CD4-positive, alpha-beta memory T cell (primary cell): Measurements from ENCODE around the gene TNK2. TPM values are rescaled to one million over a fixed set of nuclear protein-coding genes. Genes with fewer than 3 reads are reported as not detected.

Source experiments
- CTCF ChIA-PET: fragments of 350-600 bp; sonication (Branson Sonifier 250); formaldehyde crosslinking; loops from one replicate; lab custom pipeline; 2021; ENCODE audit warnings: inconsistent platforms; ENCODE audit not compliant: partially characterized antibody; lab: Charles Lee
- POLR2A ChIA-PET: fragments of 350-600 bp; sonication (Branson Sonifier 250); formaldehyde crosslinking; loops from one replicate; lab custom pipeline; 2021; ENCODE audit not compliant: partially characterized antibody; lab: Charles Lee
- DNase-seq, 5 donors: peaks; one replicate each; pipeline versions ENCODE4 v3.0.0 to v3.0.0-alpha.2; 2020 to 2022; ENCODE audit warnings: mixed read lengths in 1 of 5
- H3K27ac ChIP-seq: one replicate; pipeline ENCODE4 v1.7.0; 2013; ENCODE audit warnings: low read depth, low read length
- H3K27me3 ChIP-seq: 2 replicates; pipeline ENCODE4 v1.7.0; 2013; ENCODE audit warnings: mild to moderate bottlenecking, low read length, moderate library complexity; ENCODE audit not compliant: insufficient read depth
- H3K36me3 ChIP-seq: 2 replicates; pipeline ENCODE4 v1.7.0; 2013; ENCODE audit warnings: mild to moderate bottlenecking, low read length, moderate library complexity; ENCODE audit not compliant: insufficient read depth
- H3K4me1 ChIP-seq: 2 replicates; pipeline ENCODE4 v1.7.0; 2013; ENCODE audit warnings: mild to moderate bottlenecking, low read length, moderate library complexity; ENCODE audit not compliant: insufficient read depth
- H3K4me3 ChIP-seq, 2 donors: one replicate each; pipeline ENCODE4 v1.7.0; 2013; ENCODE audit warnings: low read length in 2 of 2, mild to moderate bottlenecking in 1 of 2
- H3K9me3 ChIP-seq, 2 donors: one replicate each; pipeline ENCODE4 v1.7.0; 2013; ENCODE audit warnings: low read length in 2 of 2, control low read depth in 1 of 2; ENCODE audit not compliant: control insufficient read depth in 1 of 2
- H3K27ac Mint-ChIP-seq, 7 donors: one replicate each; pipeline ENCODE4 v1.8.0; 2020 to 2021; ENCODE audit warnings: mixed read lengths in 7 of 7, mild to moderate bottlenecking in 6 of 7, inconsistent platforms in 3 of 7, moderate library complexity in 3 of 7
- H3K27me3 Mint-ChIP-seq, 2 donors: one replicate each; pipeline ENCODE4 v1.8.0; 2020 to 2021; ENCODE audit warnings: mixed read lengths in 2 of 2
- H3K36me3 Mint-ChIP-seq, 2 donors: one replicate each; pipeline ENCODE4 v1.8.0; 2020 to 2021; ENCODE audit warnings: mixed read lengths in 2 of 2, inconsistent platforms in 1 of 2, mild to moderate bottlenecking in 1 of 2
- H3K4me1 Mint-ChIP-seq, 4 donors: one replicate each; pipeline ENCODE4 v1.8.0; 2020 to 2021; ENCODE audit warnings: mixed read lengths in 4 of 4, mild to moderate bottlenecking in 1 of 4
- H3K4me3 Mint-ChIP-seq, 8 donors: one replicate each; pipeline ENCODE4 v1.8.0; 2020 to 2021; ENCODE audit warnings: mixed read lengths in 8 of 8, mild to moderate bottlenecking in 7 of 8, moderate library complexity in 6 of 8, inconsistent platforms in 3 of 8
- H3K9me3 Mint-ChIP-seq, 8 donors: one replicate each; pipeline ENCODE4 v1.8.0; 2020 to 2021; ENCODE audit warnings: mixed read lengths in 8 of 8, mild to moderate bottlenecking in 5 of 8, inconsistent platforms in 3 of 8, moderate library complexity in 1 of 8
- intact Hi-C: fragments of 100-400 bp; cut with micrococcal nuclease; formaldehyde crosslinking; loops from one replicate; pipeline ENCODE4 v1.15.1; 2023
- polyA plus RNA-seq, 2 donors: library from polyadenylated mRNA; unstranded; fragments of 300-500 nt; fragmentation: Illumina TruSeq; gene quantifications; one replicate each; pipeline ENCODE4 v1.2.3, GENCODE V29; 2021
- total RNA-seq, 2 experiments: library from RNA; stranded (reverse); gene quantifications; one replicate each; pipeline ENCODE4 v1.2.3, GENCODE V29; 2021

The TNK2 gene
- total and polyA plus RNA-seq, 4 experiments from 2014 or later = 0.18 to 164 (median 69.9) TPM

DNA sequence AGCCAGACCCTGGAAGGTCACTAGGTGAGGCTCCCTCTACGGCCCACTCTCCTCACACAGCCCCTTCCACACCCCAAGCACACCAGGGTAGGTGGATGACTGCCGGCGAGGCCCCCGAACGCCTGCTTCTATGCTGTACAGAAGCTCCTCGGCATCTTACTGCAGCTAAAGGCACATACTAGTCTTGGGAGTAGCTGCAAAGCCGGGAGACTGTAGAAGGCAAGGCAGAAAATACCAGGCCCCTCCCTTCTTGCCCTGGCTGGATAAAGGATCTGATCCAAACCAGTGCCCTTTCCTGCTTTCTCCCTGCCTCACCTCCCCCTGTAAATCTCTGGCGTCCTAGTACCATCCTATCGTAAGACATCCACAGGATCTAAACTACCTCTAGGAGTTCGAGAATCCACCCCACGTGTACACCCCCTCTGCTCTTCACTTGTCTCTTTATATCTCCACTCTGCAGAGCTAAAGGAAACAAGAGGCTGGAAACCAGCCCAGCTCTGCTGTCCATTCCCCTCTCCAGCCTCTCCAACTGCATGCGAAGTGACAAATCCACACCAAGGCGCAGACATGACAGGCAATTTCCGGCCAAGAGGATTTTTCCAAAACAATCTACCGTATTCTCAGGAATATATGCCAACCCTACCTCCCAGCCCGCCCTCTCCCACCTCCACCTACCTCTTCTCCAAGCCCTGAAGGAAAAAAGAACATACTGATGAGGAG is 11.8 kb downstream of the TNK2 start:
- POLR2A ChIA-PET = interaction anchor here (0.8 to 9.0 kb wide), 5 partner anchors 11 to 454 kb away, joined by 3 to 245 read pairs (median 3); partner anchors contain the start of genes ACAP2 and TNK2
- CTCF ChIA-PET = interaction anchor here (1.4 to 16.3 kb wide), 4 partner anchors 10 to 45 kb away, joined by 4 to 479 read pairs (median 42); partner anchors contain the start of gene TNK2
- Histone ChIP-seq H3K27me3 (no peaks in the 10 kb centered on the region), H3K4me1 (peaks cover 62% of the 10 kb centered on the region), H3K9me3 (no peaks in the 10 kb centered on the region), H3K27ac (peak overlapping the region; percentile 86), H3K4me3 (peak overlapping the region in 1 of 2 donors; percentile 77), H3K36me3 (no peaks in the 10 kb centered on the region)
- peak overlapping the region; percentile 94 to 98 (median 97) for H3K27ac Mint-ChIP-seq
- H3K27me3 Mint-ChIP-seq = no peaks in the 10 kb centered on the region
- H3K4me3 Mint-ChIP-seq = peak overlapping the region; percentile 88 to 94 (median 90)
- peaks cover 0 to 9% of the 10 kb centered on the region in 2 donors for H3K36me3 Mint-ChIP-seq
- H3K4me1 Mint-ChIP-seq = peaks cover 41 to 66% (median 53%) of the 10 kb centered on the region in 4 donors
- no peaks in the 10 kb centered on the region for H3K9me3 Mint-ChIP-seq
- DNase-seq = peak in 1 of 5 donors; percentile 36
- intact Hi-C loops = loop anchor here (1.0 kb wide), 1 partner anchor 10 kb away; no protein-coding TSS in a partner anchor

GRCh38 chr3:195895861-195896360 is 12.4 kb downstream of the TNK2 start:
- intact Hi-C loops = loop anchor here (1.0 kb wide), 1 partner anchor 10 kb away; no protein-coding TSS in a partner anchor
- H3K9me3 ChIP-seq = no peaks in the 10 kb centered on the region
- H3K27me3 ChIP-seq = no peaks in the 10 kb centered on the region
- ChIA-PET CTCF (interaction anchor here (1.4 to 16.3 kb wide), 4 partner anchors 9 to 44 kb away, joined by 4 to 479 read pairs (median 42); partner anchors contain the start of gene TNK2), POLR2A (interaction anchor here (0.5 to 9.0 kb wide), 9 partner anchors 8 to 1224 kb away, joined by 3 to 245 read pairs (median 3); partner anchors contain the start of genes ACAP2, LSG1, TNK2 and UBXN7)
- H3K36me3 ChIP-seq = no peaks in the 10 kb centered on the region
- H3K4me3 ChIP-seq = peak overlapping the region in 1 of 2 donors; percentile 77
- no peaks in the 10 kb centered on the region for H3K9me3 Mint-ChIP-seq
- H3K4me1 ChIP-seq = peaks cover 56% of the 10 kb centered on the region
- H3K4me1 Mint-ChIP-seq = peaks cover 37 to 62% (median 48%) of the 10 kb centered on the region in 4 donors
- DNase-seq = peak; percentile 74 to 81 (median 77)
- H3K27ac ChIP-seq = peak overlapping the region; percentile 86
- H3K27ac Mint-ChIP-seq = peak overlapping the region; percentile 94 to 98 (median 97)
- peak overlapping the region; percentile 88 to 94 (median 90) for H3K4me3 Mint-ChIP-seq
- H3K27me3 Mint-ChIP-seq = no peaks in the 10 kb centered on the region
- H3K36me3 Mint-ChIP-seq = peaks cover 0 to 9% of the 10 kb centered on the region in 2 donors

DNA sequence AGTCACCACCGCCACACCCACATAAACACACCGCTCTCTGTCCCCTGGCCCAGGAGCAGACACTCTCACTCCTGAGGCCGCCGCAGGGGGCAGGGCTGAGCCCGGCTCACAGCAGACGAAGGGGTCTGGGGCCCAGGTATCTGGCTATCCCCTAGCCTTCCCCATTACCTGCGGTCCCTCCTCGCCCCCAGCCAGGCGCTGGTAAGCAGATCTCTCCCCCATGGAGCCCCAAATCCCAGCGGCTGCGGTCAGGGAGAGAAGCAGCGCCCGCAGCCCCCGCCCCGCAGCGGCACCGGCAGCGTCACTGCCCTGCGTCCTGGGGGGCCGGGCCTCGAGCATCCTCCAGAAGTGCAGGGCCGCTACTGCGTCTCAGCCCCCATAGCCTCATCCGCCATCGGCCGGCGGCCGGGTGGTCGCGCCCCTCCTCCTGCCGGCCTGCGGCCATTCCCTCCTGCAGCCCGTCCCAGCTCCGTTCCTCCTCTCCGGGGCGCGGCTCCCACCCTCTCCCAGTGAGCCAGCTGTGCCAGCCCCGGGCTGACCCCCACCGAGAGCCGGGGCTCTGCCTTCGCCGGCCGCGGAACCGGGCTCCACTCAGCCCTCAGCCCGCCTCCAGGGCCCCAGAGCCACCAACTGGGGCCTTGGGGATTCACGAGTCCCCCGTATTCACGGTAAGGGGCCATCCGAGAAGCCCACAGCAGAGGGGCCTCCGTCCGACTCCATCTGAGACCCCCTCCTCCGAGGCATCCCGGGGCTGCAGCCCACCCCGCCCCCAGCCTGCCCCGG is 13.1 kb downstream of the TNK2 start:
- DNase-seq = peak; percentile 57 to 81 (median 68)
- H3K27ac Mint-ChIP-seq = peak overlapping the region; percentile 92 to 96 (median 94)
- peaks cover 0 to 9% of the 10 kb centered on the region in 2 donors for H3K36me3 Mint-ChIP-seq
- CTCF ChIA-PET = interaction anchor here (0.6 to 16.3 kb wide), 20 partner anchors 8 to 635 kb away, joined by 3 to 479 read pairs (median 6); partner anchors contain the start of gene TNK2
- H3K9me3 Mint-ChIP-seq = no peaks in the 10 kb centered on the region
- Histone ChIP-seq H3K36me3 (no peaks in the 10 kb centered on the region), H3K27me3 (no peaks in the 10 kb centered on the region), H3K27ac (peak overlapping the region; percentile 86), H3K4me1 (peaks cover 50% of the 10 kb centered on the region), H3K4me3 (peak overlapping the region; percentile 25 to 77), H3K9me3 (no peaks in the 10 kb centered on the region)
- intact Hi-C loops = no loop called here
- H3K27me3 Mint-ChIP-seq = no peaks in the 10 kb centered on the region
- POLR2A ChIA-PET = interaction anchor here (0.5 to 9.0 kb wide), 14 partner anchors 8 to 1223 kb away, joined by 3 to 245 read pairs (median 4); partner anchors contain the start of genes LSG1, TNK2 and UBXN7
- H3K4me3 Mint-ChIP-seq = peak overlapping the region; percentile 88 to 98 (median 92)
- H3K4me1 Mint-ChIP-seq = peaks cover 31 to 56% (median 42%) of the 10 kb centered on the region in 4 donors

DNA sequence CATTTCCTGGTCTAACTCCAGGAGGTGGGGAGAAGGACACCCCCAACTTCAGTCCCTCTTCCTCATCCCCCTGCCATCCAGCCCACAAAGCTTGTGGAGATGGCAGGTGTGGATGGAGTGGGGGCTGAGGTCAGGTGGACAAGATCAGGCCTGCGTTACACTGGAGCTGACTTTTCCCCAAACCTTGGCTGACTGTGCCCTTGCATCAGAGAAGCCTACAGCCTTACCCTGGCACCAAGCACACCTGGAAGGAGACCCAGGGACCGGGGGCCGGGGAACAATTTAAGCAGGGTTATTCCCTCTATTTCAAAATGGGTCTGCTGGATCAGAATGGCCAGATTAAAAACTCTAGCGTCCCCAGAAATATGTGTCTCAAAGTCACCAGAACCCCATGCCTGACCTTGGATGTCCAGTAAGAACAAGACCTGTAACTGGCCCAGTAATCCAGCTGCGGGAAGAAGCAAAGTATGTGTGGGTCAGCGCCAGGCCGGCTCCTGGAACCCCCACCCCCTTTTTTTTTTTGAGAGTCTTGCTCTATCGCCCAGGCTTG is 14.4 kb downstream of the TNK2 start:
- H3K4me1 Mint-ChIP-seq = peaks cover 27 to 51% (median 32%) of the 10 kb centered on the region in 4 donors
- no peaks in the 10 kb centered on the region for H3K27me3 Mint-ChIP-seq
- ChIA-PET POLR2A (interaction anchor here (1.0 to 9.0 kb wide), 9 partner anchors 9 to 35 kb away, joined by 3 to 245 read pairs (median 5); partner anchors contain the start of gene TNK2), CTCF (interaction anchor here (0.8 to 16.3 kb wide), 18 partner anchors 8 to 313 kb away, joined by 3 to 479 read pairs (median 6); partner anchors contain the start of gene TNK2)
- no peaks in the 10 kb centered on the region for H3K27me3 ChIP-seq
- peaks cover 41% of the 10 kb centered on the region for H3K4me1 ChIP-seq
- H3K4me3 ChIP-seq = no peak overlapping the region
- intact Hi-C loops = loop anchor here (1.0 kb wide), 3 partner anchors 21 to 35 kb away; no protein-coding TSS in a partner anchor
- H3K9me3 Mint-ChIP-seq = no peaks in the 10 kb centered on the region
- H3K27ac ChIP-seq = no peak overlapping the region
- peak overlapping the region in 2 of 7 donors; percentile 55 to 94 for H3K27ac Mint-ChIP-seq
- no peaks in the 10 kb centered on the region for H3K36me3 ChIP-seq
- no peaks in the 10 kb centered on the region for H3K9me3 ChIP-seq
- H3K4me3 Mint-ChIP-seq = peak overlapping the region in 5 of 8 donors; percentile 20 to 98 (median 91)
- DNase-seq = no peak
- peaks cover 0 to 12% of the 10 kb centered on the region in 2 donors for H3K36me3 Mint-ChIP-seq

GRCh38 chr3:195893516-195893915 is 14.8 kb downstream of the TNK2 start:
- no peak for DNase-seq
- Mint-ChIP-seq H3K27me3 (no peaks in the 10 kb centered on the region), H3K27ac (peak overlapping the region in 2 of 7 donors; percentile 55 to 80), H3K4me3 (no peak overlapping the region), H3K4me1 (peaks cover 27 to 52% (median 31%) of the 10 kb centered on the region in 4 donors), H3K36me3 (peaks cover 0 to 16% of the 10 kb centered on the region in 2 donors), H3K9me3 (no peaks in the 10 kb centered on the region)
- H3K4me1 ChIP-seq = peaks cover 41% of the 10 kb centered on the region
- no peak overlapping the region for H3K4me3 ChIP-seq
- POLR2A ChIA-PET = interaction anchor here (1.5 to 9.0 kb wide), 3 partner anchors 14 to 26 kb away, joined by 3 to 245 read pairs (median 73); partner anchors contain the start of gene TNK2
- H3K27ac ChIP-seq = no peak overlapping the region
- H3K9me3 ChIP-seq = no peaks in the 10 kb centered on the region
- no peaks in the 10 kb centered on the region for H3K36me3 ChIP-seq
- CTCF ChIA-PET = interaction anchor here (1.0 to 16.3 kb wide), 8 partner anchors 10 to 42 kb away, joined by 4 to 479 read pairs (median 22); partner anchors contain the start of gene TNK2
- intact Hi-C loops = no loop called here
- no peaks in the 10 kb centered on the region for H3K27me3 ChIP-seq

DNA sequence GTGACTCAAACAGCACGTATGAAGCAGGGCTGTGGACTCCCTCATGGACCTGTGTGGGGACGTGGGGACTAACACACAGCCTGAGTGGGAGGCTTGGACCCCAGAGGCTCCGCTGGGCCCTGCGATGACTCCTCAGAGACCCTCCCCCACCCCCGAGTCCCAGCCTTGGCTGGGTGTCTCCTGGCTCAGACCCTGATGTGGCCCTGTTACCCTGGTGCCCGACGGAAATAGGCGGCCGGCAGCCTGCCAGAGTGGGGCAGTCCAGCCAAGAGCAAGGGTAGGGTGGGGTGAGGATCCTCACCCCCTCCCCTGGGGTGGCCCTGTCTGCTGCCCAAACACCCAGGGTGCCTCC is 15.3 kb downstream of the TNK2 start:
- peak overlapping the region in 1 of 7 donors; percentile 29 for H3K27ac Mint-ChIP-seq
- H3K27me3 Mint-ChIP-seq = no peaks in the 10 kb centered on the region
- peaks cover 22 to 47% (median 26%) of the 10 kb centered on the region in 4 donors for H3K4me1 Mint-ChIP-seq
- H3K4me3 ChIP-seq = no peak overlapping the region
- no peaks in the 10 kb centered on the region for H3K9me3 Mint-ChIP-seq
- peaks cover 37% of the 10 kb centered on the region for H3K4me1 ChIP-seq
- no peaks in the 10 kb centered on the region for H3K27me3 ChIP-seq
- H3K9me3 ChIP-seq = no peaks in the 10 kb centered on the region
- no peak for DNase-seq
- ChIA-PET CTCF (interaction anchor here (1.8 to 16.3 kb wide), 6 partner anchors 10 to 41 kb away, joined by 4 to 479 read pairs (median 32); partner anchors contain the start of gene TNK2), POLR2A (interaction anchor here (5.5 to 9.0 kb wide), 2 partner anchors 14 to 21 kb away, joined by 73 to 245 read pairs; partner anchors contain the start of gene TNK2)
- H3K36me3 ChIP-seq = peaks cover 3% of the 10 kb centered on the region
- no peak overlapping the region for H3K4me3 Mint-ChIP-seq
- intact Hi-C loops = no loop called here
- H3K27ac ChIP-seq = no peak overlapping the region
- peaks cover 0 to 16% of the 10 kb centered on the region in 2 donors for H3K36me3 Mint-ChIP-seq
